HEK293T (cell line): Measurements from ENCODE around the gene SHLD1.

Experiments used
- CTCF ChIA-PET: fragments of 350-600 bp; formaldehyde crosslinking; extraction: SDS; loops from one replicate; lab custom pipeline; 2021; ENCODE audit warnings: antibody characterized with exemption, inconsistent platforms; lab: Yijun Ruan, JAX
- POLR2A ChIA-PET: fragments of 350-600 bp; formaldehyde crosslinking; extraction: SDS; loops from one replicate; lab custom pipeline; 2020; ENCODE audit warnings: antibody characterized with exemption, inconsistent platforms; lab: Yijun Ruan, JAX
- DNase-seq: peaks from one replicate; pipeline ENCODE4 v3.0.0; 2012; ENCODE audit warnings: mixed read lengths; ENCODE audit errors: extremely low spot score
- ARNT ChIP-seq: fragments of 450-650 bp; IDR thresholded peaks from 2 replicates; pipeline ENCODE4 v1.6.1; 2017; ENCODE audit warnings: mild to moderate bottlenecking
- BHLHE40 ChIP-seq: fragments of 450-650 bp; IDR thresholded peaks from 2 replicates; pipeline ENCODE4 v1.6.1; 2016; ENCODE audit warnings: mild to moderate bottlenecking, moderate library complexity, borderline replicate concordance
- CTBP1 ChIP-seq: fragments of 450-650 bp; IDR thresholded peaks from 2 replicates; pipeline ENCODE4 v1.6.1; 2016; ENCODE audit warnings: borderline replicate concordance
- ELF4 ChIP-seq: fragments of 450-650 bp; IDR thresholded peaks from 2 replicates; pipeline ENCODE4 v1.6.1; 2017; ENCODE audit warnings: antibody characterized with exemption
- FOXA1 ChIP-seq: fragments of 450-650 bp; IDR thresholded peaks from 2 replicates; pipeline ENCODE4 v1.6.1; 2016; ENCODE audit warnings: mild to moderate bottlenecking
- FOXK2 ChIP-seq: fragments of 450-650 bp; IDR thresholded peaks from 2 replicates; pipeline ENCODE4 v1.6.1; 2016; ENCODE audit warnings: mild to moderate bottlenecking
- FOXM1 ChIP-seq: fragments of 450-650 bp; IDR thresholded peaks from 2 replicates; pipeline ENCODE4 v1.6.1; 2017; ENCODE audit warnings: mild to moderate bottlenecking, borderline replicate concordance
- HDGF ChIP-seq: fragments of 450-650 bp; IDR thresholded peaks from 2 replicates; pipeline ENCODE4 v1.6.1; 2017; ENCODE audit warnings: antibody characterized with exemption, borderline replicate concordance
- L3MBTL2 ChIP-seq: fragments of 450-650 bp; conservative IDR thresholded peaks from 2 replicates; pipeline ENCODE4 v1.6.1; 2016; ENCODE audit warnings: mild to moderate bottlenecking
- LEF1 ChIP-seq: fragments of 450-650 bp; IDR thresholded peaks from 2 replicates; pipeline ENCODE4 v1.6.1; 2017; ENCODE audit warnings: mild to moderate bottlenecking, borderline replicate concordance
- NFRKB ChIP-seq: fragments of 450-650 bp; IDR thresholded peaks from 2 replicates; pipeline ENCODE4 v1.6.1; 2016; ENCODE audit warnings: mild to moderate bottlenecking, moderate library complexity
- SP1 ChIP-seq: fragments of 450-650 bp; IDR thresholded peaks from 2 replicates; pipeline ENCODE4 v1.6.1; 2017
- SUZ12 ChIP-seq: fragments of 450-650 bp; IDR thresholded peaks from 2 replicates; pipeline ENCODE4 v1.6.1; 2016; ENCODE audit warnings: mild to moderate bottlenecking
- TARDBP ChIP-seq: fragments of 450-650 bp; IDR thresholded peaks from 2 replicates; pipeline ENCODE4 v1.6.1; 2016
- ZNF384 ChIP-seq: fragments of 450-650 bp; IDR thresholded peaks from 2 replicates; pipeline ENCODE4 v1.6.1; 2016
- TF ChIP-seq, protein P1 (sequence below): fragments of 450-650 bp; IDR thresholded peaks from 2 replicates; pipeline ENCODE4 v1.6.1; 2016

Gene SHLD1

DNA sequence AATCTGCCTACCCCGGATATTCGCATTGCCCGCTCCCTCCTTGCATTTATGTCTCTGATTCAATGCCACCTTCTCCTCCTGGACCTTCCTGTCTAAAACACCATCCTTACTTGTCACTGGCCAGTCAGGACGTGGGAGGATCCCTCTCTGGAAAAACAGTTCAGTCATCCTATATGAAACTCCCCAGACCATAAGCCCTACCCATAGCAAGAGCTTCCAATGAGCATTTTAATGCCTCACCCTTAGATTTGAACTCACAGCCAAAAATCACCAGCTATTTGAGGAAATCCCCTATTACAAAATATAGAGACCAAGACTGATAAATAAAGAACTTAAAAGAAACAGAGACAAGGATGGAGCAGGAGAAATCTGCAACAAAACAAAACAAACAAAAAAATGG, 86.4 kb downstream of the SHLD1 start:
- ChIA-PET POLR2A (no interaction called here), CTCF (no interaction called here)
- DNase-seq, result no peak
- TF ChIP-seq BHLHE40 (no peak), CTBP1 (no peak), LEF1 (no peak), NFRKB (no peak), SUZ12 (no peak), ARNT (no peak), FOXM1 (no peak)

DNA sequence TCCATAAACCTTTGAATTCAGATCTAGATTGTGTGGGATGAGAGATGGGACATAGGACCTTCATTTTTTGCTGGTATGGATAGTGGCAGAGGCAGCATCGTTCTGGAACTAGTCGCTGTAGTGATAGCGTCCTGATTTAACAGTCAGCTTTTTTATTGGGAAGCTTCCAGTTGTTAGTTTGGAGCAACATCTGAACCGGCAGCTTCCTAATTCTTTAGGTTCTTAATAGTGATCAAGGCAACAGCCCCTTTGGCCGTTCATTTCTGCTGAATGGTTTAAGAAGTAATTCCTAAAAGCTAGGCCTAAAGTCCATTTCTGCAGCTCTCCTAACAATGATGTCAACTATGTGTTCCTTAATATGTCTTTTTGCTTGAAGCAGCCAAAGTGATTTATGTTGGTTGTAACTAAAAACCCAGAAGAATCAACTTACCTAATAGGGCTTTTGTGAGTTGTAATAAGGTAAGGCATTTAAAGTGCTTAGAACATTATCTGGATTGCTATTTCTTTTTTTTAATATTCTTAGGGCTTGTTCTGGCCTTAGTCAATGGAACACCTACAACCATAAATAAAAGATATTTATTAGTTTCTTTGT, 90.3 kb downstream of the SHLD1 start:
- TF ChIP-seq SP1 (no peak), FOXA1 (no peak)
- TF ChIP-seq, protein P1, sequence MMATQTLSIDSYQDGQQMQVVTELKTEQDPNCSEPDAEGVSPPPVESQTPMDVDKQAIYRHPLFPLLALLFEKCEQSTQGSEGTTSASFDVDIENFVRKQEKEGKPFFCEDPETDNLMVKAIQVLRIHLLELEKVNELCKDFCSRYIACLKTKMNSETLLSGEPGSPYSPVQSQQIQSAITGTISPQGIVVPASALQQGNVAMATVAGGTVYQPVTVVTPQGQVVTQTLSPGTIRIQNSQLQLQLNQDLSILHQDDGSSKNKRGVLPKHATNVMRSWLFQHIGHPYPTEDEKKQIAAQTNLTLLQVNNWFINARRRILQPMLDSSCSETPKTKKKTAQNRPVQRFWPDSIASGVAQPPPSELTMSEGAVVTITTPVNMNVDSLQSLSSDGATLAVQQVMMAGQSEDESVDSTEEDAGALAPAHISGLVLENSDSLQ, result 0 out of 2 replicates have a peak, but pooled peaks have one; percentile 18
- ChIA-PET POLR2A (no interaction called here), CTCF (no interaction called here)
- no peak for DNase-seq

DNA sequence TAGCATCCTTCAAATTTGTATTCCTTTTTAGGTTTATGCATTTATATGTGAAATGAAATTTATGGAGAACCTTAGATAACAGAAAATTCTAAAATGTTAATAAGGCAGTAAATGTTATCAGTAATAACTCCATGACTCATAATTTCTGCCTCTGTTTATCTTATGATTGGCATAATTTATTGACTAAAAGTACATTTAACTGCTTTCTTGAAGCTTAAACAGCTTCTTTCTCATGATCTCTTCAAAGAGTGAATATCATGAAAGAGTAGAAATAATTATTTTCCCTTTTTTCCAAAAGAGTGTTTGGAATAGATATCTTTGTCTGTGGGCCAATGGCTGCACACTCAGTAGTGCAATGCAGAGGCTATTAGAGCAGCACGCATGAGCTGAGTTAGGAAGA, 91.3 kb downstream of the SHLD1 start:
- TF ChIP-seq FOXK2 (no peak), TARDBP (no peak), FOXA1 (no peak)
- no peak for DNase-seq
- ChIA-PET CTCF (interaction anchor here (0.6 kb wide), 1 partner anchor 708 kb away, joined by 3 read pairs; no protein-coding TSS in a partner anchor), POLR2A (no interaction called here)

DNA sequence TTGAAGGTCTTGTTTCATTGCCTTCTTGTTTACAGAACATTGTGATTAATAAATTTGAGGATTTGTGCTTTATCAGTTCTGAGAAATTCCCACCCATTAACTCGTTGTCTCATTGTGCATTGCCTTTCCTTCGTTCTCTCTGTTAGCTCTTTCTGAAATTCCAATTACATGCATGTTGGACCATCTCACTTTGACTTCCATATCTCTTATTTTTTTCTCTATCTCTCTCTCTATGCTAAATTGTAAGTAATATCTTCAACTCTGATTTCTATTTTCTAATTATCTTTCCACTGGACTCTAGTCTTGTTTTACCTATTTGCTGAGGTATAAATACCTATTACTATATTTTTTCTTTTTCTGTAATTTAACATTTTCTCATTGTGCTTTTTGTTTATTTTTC, 92.3 kb downstream of the SHLD1 start:
- CTCF ChIA-PET, result no interaction called here
- no peak for DNase-seq
- POLR2A ChIA-PET, result no interaction called here
- TF ChIP-seq ELF4 (no peak), ZNF384 (no peak), LEF1 (no peak), BHLHE40 (no peak), ARNT (no peak), FOXK2 (no peak), FOXA1 (no peak), FOXM1 (no peak), TARDBP (no peak), SP1 (no peak), NFRKB (no peak), L3MBTL2 (no peak), SUZ12 (no peak), HDGF (no peak), CTBP1 (no peak)
- TF ChIP-seq, protein P1, result no peak

DNA sequence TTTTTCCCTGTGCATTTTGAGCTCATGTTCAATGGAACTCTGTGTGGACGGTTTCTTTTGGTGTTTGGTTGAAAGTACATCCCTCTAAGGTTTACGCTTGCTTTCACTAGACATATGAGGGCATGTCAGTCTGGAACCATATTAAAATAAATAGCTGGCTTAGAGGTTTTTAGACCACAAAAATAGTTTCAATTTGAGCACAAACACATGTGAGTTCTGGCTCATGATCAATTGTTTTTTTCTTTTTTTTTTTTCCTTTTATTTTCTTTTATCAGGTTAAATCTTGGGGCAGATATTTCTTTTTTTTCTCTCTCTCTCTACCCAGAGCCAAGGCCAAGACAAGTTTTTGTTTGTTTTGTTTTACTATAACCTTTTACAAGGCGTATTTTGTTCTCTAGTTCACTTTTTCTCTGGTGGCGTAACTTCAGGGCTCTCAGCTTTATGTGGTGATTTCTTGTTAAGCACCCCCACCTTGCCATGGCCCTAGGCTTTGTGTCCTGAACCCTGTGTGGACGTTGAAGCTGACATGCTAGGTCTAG, 92.9 kb downstream of the SHLD1 start:
- CTCF ChIA-PET, result interaction anchor here (1.2 kb wide), 1 partner anchor 19 kb away, joined by 3 read pairs; no protein-coding TSS in a partner anchor
- TF ChIP-seq ARNT, result no peak

DNA sequence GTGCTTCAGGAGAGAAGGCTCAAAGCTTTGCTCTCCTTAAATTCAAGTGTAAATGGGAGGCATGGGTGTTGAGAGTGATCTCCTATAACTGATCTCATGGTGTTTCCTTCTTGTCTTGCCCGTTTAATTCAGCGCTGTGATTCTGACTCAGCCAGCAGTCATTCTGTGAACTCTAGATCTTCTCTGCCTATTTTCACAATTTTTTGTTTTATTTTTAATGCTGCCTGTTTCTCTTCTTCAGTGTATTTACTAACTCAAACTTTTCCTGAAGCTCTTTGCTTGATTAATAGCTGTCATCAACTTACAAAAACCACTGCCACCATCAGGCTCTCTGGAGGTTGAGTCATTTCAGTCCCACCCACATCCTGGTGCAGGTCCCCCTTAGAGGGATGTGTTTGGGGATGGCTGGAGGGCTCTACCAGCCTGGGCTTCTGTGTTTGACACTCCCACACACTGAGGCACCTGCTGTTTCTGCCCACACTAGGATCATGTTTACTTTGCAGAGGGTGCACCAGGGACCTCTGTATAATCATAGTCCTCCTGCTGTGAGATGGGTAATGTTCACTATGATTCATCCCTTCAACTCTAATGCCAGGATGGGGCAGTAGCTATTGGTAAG, 94.0 kb downstream of the SHLD1 start:
- TF ChIP-seq, protein P1, result peak; percentile 34; the same call in 1 of the 2 replicates
- no peak for TF ChIP-seq SUZ12
- CTCF ChIA-PET, result interaction anchor here (1.2 kb wide), 1 partner anchor 20 kb away, joined by 3 read pairs; no protein-coding TSS in a partner anchor
- DNase-seq, result no peak
- POLR2A ChIA-PET, result no interaction called here

More for the DNA sequence above, 92.9 kb downstream of the SHLD1 start:
- POLR2A ChIA-PET, result no interaction called here
- no peak for DNase-seq
